ENCODE measurements around the gene TFCP2L1. TPM values are rescaled to one million over a fixed set of nuclear protein-coding genes. Genes with fewer than 3 reads are reported as not detected.

TFCP2L1 gene
- total RNA-seq, 1 donor from 2014 or later = 0.05 TPM

DNA sequence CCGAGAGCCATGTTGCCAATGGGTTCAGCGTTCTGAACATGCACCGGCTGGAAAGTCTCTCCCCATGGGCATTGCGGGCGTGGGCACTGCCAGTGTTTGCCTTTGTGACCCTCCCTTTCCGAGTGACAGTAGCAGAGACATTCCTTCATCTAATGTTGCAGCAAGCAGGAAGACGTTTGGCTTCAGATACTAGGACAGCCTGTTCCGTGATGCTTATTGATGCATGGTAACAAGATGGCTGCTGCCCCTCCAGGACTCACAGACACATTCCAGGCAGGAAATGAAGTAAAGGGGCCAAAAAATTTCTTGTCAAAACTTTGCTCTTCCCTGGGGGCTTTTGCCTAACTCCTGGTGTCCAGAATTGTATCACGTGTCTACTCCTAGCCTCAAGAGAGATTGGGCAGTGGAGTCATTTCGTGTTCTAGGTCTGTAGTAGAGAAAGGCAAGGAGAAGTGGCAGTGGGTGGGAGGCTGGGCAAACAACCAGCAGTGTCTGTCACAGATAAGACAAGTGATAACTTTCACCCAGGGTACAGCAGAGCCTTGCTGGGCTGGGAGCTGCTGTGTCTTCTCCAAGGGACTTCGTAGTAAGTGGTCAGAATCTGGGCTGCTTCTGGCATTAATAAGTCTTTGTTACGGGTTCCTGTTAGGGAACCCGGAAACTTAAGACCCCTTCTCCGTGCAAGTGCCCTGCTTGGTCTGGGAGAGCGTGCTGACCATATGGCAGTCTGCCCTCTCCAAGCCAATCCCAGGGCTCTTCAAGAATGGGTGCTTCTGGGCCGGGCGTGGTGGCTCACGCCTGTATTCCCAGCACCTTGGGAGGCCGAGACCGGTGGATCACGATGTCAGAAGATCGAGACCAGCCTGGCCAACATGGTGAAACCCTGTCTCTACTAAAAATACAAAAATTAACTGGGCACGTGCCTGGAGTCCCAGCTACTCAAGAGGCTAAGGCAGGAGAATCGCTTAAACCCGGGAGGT lies 93.5 kb downstream of the TFCP2L1 start:
- no peaks in the 10 kb centered on the region for H3K4me1 ChIP-seq (ENCODE audit: insufficient read depth, low read length)
- Mint-ChIP-seq H3K4me1 (ENCODE audit: low read depth, unreplicated experiment) (peaks cover 2% of the 10 kb centered on the region), H3K27ac (ENCODE audit: unreplicated experiment) (no peak overlapping the region), H3K4me3 (ENCODE audit: unreplicated experiment) (no peak overlapping the region), H3K9me3 (ENCODE audit: unreplicated experiment) (peaks cover 2% of the 10 kb centered on the region), H3K36me3 (ENCODE audit: low read depth, unreplicated experiment) (no peaks in the 10 kb centered on the region), H3K27me3 (ENCODE audit: low read depth, unreplicated experiment) (peaks cover 47% of the 10 kb centered on the region)
- H3K9me3 ChIP-seq (ENCODE audit: insufficient read depth, low read depth, low read length) = no peaks in the 10 kb centered on the region
- peaks cover 2% of the 10 kb centered on the region for H3K27me3 ChIP-seq (ENCODE audit: insufficient read depth, low read length)
- no peak overlapping the region for H3K4me3 ChIP-seq (ENCODE audit: insufficient read depth, low read depth, low read length)
- H3K79me2 ChIP-seq (ENCODE audit: insufficient read depth, low read length) = no peaks in the 10 kb centered on the region
- H3K9ac ChIP-seq (ENCODE audit: low read length) = no peak overlapping the region
- no peak overlapping the region for H2AFZ ChIP-seq (ENCODE audit: low read depth, low read length)
- no peak overlapping the region for H3K27ac ChIP-seq (ENCODE audit: low read depth, low read length)
- no peak for DNase-seq (ENCODE audit: low read depth)
- H3K4me2 ChIP-seq (ENCODE audit: low read length) = no peak overlapping the region
- no peak for TF ChIP-seq CTCF (IDR thresholded peaks at IDR 0.05; ENCODE audit: insufficient read depth, low read depth, low read length)
- TF ChIP-seq EZH2 (IDR thresholded peaks at IDR 0.05; ENCODE audit: insufficient read depth, low read length) = no peak
- no peak for FAIRE-seq
- H3K36me3 ChIP-seq (ENCODE audit: insufficient read depth, low read length) = no peaks in the 10 kb centered on the region
- no peaks in the 10 kb centered on the region for H4K20me1 ChIP-seq (ENCODE audit: insufficient read depth, low read length)

- H3K79me2 ChIP-seq (ENCODE audit: insufficient read depth, low read length) = no peaks in the 10 kb centered on the region
- Mint-ChIP-seq H3K27me3 (ENCODE audit: low read depth, unreplicated experiment) (peaks cover 42% of the 10 kb centered on the region), H3K4me1 (ENCODE audit: low read depth, unreplicated experiment) (peaks cover 6% of the 10 kb centered on the region), H3K36me3 (ENCODE audit: low read depth, unreplicated experiment) (no peaks in the 10 kb centered on the region), H3K9me3 (ENCODE audit: unreplicated experiment) (peaks cover 2% of the 10 kb centered on the region), H3K27ac (ENCODE audit: unreplicated experiment) (no peak overlapping the region), H3K4me3 (ENCODE audit: unreplicated experiment) (no peak overlapping the region)
- no peak for DNase-seq (ENCODE audit: low read depth)
- no peak overlapping the region for H3K9ac ChIP-seq (ENCODE audit: low read length)
- H3K27me3 ChIP-seq (ENCODE audit: insufficient read depth, low read length) = no peaks in the 10 kb centered on the region
- no peaks in the 10 kb centered on the region for H3K36me3 ChIP-seq (ENCODE audit: insufficient read depth, low read length)
- no peaks in the 10 kb centered on the region for H3K4me1 ChIP-seq (ENCODE audit: insufficient read depth, low read length)
- FAIRE-seq = no peak
- no peak overlapping the region for H3K27ac ChIP-seq (ENCODE audit: low read depth, low read length)
- no peaks in the 10 kb centered on the region for H3K9me3 ChIP-seq (ENCODE audit: insufficient read depth, low read depth, low read length)
- H3K4me3 ChIP-seq (ENCODE audit: insufficient read depth, low read depth, low read length) = no peak overlapping the region
- no peaks in the 10 kb centered on the region for H4K20me1 ChIP-seq (ENCODE audit: insufficient read depth, low read length)
- no peak for TF ChIP-seq CTCF (IDR thresholded peaks at IDR 0.05; ENCODE audit: insufficient read depth, low read depth, low read length)
- no peak for TF ChIP-seq EZH2 (IDR thresholded peaks at IDR 0.05; ENCODE audit: insufficient read depth, low read length)
- no peak overlapping the region for H2AFZ ChIP-seq (ENCODE audit: low read depth, low read length)
- no peak overlapping the region for H3K4me2 ChIP-seq (ENCODE audit: low read length)
Measured at GRCh38 chr2:121189661-121190381, 95.2 kb downstream of the TFCP2L1 start.
